ENCODE results near the gene UBR1. TPM values are rescaled to one million over a fixed set of nuclear protein-coding genes. Genes with fewer than 3 reads are reported as not detected.

Gene UBR1
- total and polyA plus RNA-seq, 2 experiments from 2014 or later: 17.2 to 19.6 TPM

DNA sequence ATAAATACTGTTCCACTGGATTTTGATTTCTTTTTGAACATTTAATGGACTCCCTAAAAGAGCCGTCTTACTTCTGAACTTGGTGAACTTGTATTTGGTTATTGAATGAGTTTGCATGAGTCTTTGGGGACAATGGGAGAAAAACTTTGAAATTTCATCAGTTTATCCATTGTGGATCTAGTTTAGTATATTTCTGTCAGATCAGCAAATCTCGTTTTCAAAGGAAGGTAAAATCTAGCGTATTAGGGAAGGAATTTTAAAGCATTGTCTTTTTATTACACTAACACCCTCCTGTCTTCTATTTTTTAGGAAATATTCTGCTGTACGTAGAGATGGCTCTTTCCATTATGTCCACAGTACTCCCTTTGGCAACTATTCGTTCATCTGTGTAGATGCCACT is 40.3 kb upstream of the UBR1 start:
- H3K4me2 ChIP-seq: no peak overlapping the region
- Mint-ChIP-seq H3K4me1 (peaks cover 2% of the 10 kb centered on the region; the same call in 1 of the 3 replicates), H3K9me3 (no peaks in the 10 kb centered on the region), H3K27me3 (ENCODE audit: insufficient read depth, low read depth, poor library complexity) (no peaks in the 10 kb centered on the region), H3K27ac (no peak overlapping the region), H3K36me3 (ENCODE audit: low read depth) (no peaks in the 10 kb centered on the region), H3K4me3 (no peak overlapping the region)
- no peak overlapping the region for H3K4me3 ChIP-seq
- no peaks in the 10 kb centered on the region; the same call in 1 of the 2 replicates for H3K9me2 ChIP-seq (ENCODE audit: insufficient read depth)
- H3K27ac ChIP-seq (ENCODE audit: low read depth): no peak overlapping the region
- DNase-seq (ENCODE audit: low spot score) (no peak), ATAC-seq (no peak)
- H3K79me2 ChIP-seq (replicated peaks; ENCODE audit: insufficient read depth): no peaks in the 10 kb centered on the region
- H4K20me1 ChIP-seq (replicated peaks; ENCODE audit: insufficient read depth): no peaks in the 10 kb centered on the region
- no peak overlapping the region for H2AFZ ChIP-seq
- no peaks in the 10 kb centered on the region for H3K4me1 ChIP-seq (ENCODE audit: insufficient read depth)
- H3F3A ChIP-seq (replicated peaks; ENCODE audit: low read depth): no peaks in the 10 kb centered on the region
- TF ChIP-seq CTCF (conservative IDR thresholded peaks at IDR 0.05; ENCODE audit: low read depth in 2 of 2) (no peak), POLR2AphosphoS5 (IDR thresholded peaks at IDR 0.05; ENCODE audit: low read depth) (no peak), NANOG (IDR thresholded peaks at IDR 0.05; ENCODE audit: borderline replicate concordance) (no peak)
- no peaks in the 10 kb centered on the region for H3K27me3 ChIP-seq (ENCODE audit: insufficient read depth)
- H3K36me3 ChIP-seq (ENCODE audit: insufficient read depth): no peaks in the 10 kb centered on the region; the same call in 1 of the 2 replicates

DNA sequence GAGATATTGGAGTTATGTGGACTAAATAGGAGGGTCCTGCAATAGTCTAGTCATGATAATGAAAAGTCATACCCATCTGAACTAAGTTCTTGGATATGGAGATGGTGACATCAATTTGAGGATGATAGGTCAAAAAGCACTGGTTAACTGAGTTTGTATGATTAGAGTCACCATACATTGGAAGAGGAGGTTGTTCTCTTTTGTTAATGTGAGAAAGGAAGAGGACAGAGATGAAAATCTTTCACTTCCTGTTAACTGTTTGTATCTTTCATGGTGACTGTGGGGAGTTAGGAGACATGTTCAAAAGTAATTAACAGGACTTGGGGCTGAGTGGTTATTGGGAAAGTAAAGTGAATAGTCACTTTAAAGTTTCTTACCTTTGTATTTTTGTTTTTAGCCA is 38.7 kb upstream of the UBR1 start:
- H3K4me3 ChIP-seq: no peak overlapping the region
- no peaks in the 10 kb centered on the region for H3F3A ChIP-seq (replicated peaks; ENCODE audit: low read depth)
- Mint-ChIP-seq H3K27ac (no peak overlapping the region), H3K36me3 (ENCODE audit: low read depth) (no peaks in the 10 kb centered on the region; the same call in 2 of the 3 replicates), H3K4me1 (peaks cover 2% of the 10 kb centered on the region; the same call in 1 of the 3 replicates), H3K27me3 (ENCODE audit: insufficient read depth, low read depth, poor library complexity) (no peaks in the 10 kb centered on the region), H3K9me3 (no peaks in the 10 kb centered on the region), H3K4me3 (no peak overlapping the region)
- H3K27me3 ChIP-seq (ENCODE audit: insufficient read depth): no peaks in the 10 kb centered on the region
- DNase-seq (ENCODE audit: low spot score): no peak
- H2AFZ ChIP-seq: no peak overlapping the region
- H3K9me2 ChIP-seq (ENCODE audit: insufficient read depth): no peaks in the 10 kb centered on the region; the same call in 1 of the 2 replicates
- no peaks in the 10 kb centered on the region; the same call in 1 of the 2 replicates for H3K36me3 ChIP-seq (ENCODE audit: insufficient read depth)
- ATAC-seq: no peak
- H3K4me2 ChIP-seq: no peak overlapping the region
- H3K4me1 ChIP-seq (ENCODE audit: insufficient read depth): no peaks in the 10 kb centered on the region
- H4K20me1 ChIP-seq (replicated peaks; ENCODE audit: insufficient read depth): no peaks in the 10 kb centered on the region
- H3K79me2 ChIP-seq (replicated peaks; ENCODE audit: insufficient read depth): no peaks in the 10 kb centered on the region
- H3K27ac ChIP-seq (ENCODE audit: low read depth): no peak overlapping the region
- TF ChIP-seq STAT1 (IDR thresholded peaks at IDR 0.05; ENCODE audit: unreplicated experiment) (no peak), EZH2 (IDR thresholded peaks at IDR 0.05; ENCODE audit: low read depth, unreplicated experiment) (no peak), ZNF331 (CRISPR knock-in tag; IDR thresholded peaks at IDR 0.05; ENCODE audit: low read depth) (no peak), JUNB (IDR thresholded peaks at IDR 0.05; ENCODE audit: unreplicated experiment) (no peak), REST (IDR thresholded peaks at IDR 0.05; ENCODE audit: unreplicated experiment) (no peak), CREB1 (CRISPR knock-in tag; IDR thresholded peaks at IDR 0.05; ENCODE audit: low read depth) (no peak), ZNF462 (CRISPR knock-in tag; IDR thresholded peaks at IDR 0.05) (no peak)
